HepG2 (cell line): ENCODE measurements around the gene NT5C3B. TPM values are rescaled to one million over a fixed set of nuclear protein-coding genes. Genes with fewer than 3 reads are reported as not detected.

ENCODE experiments used
- DMAP1 ChIP-seq: IDR thresholded peaks from 2 replicates; pipeline ENCODE4 v1.6.1; 2016
- EP300 ChIP-seq, 3 experiments: sonication (generic) in 1 of 3; formaldehyde crosslinking in 1 of 3; IDR thresholded peaks; 2 replicates each; pipeline versions ENCODE4 v1.5.1 to v1.6.1; 2011 to 2020; ENCODE audit warnings: low read depth in 2 of 3, low read length in 2 of 3, borderline replicate concordance in 1 of 3, improper control_type of control experiment in 1 of 3, mild to moderate bottlenecking in 1 of 3, missing genetic modification reagents in 1 of 3, moderate library complexity in 1 of 3
- PAWR ChIP-seq: sonication (generic); formaldehyde crosslinking; IDR thresholded peaks from 2 replicates; pipeline ENCODE4 v1.4.0; 2020; ENCODE audit warnings: missing genetic modification reagents, mild to moderate bottlenecking, borderline replicate concordance
- SKI ChIP-seq: fragments of 450-650 bp; IDR thresholded peaks from one replicate; pipeline ENCODE4 v1.6.1; 2018; ENCODE audit warnings: mild to moderate bottlenecking; ENCODE audit not compliant: partially characterized antibody
- SP4 ChIP-seq: sonication (generic); formaldehyde crosslinking; IDR thresholded peaks from 2 replicates; pipeline ENCODE4 v1.8.1; 2023; ENCODE audit warnings: mild to moderate bottlenecking, missing genetic modification reagents
- TCF7L2 ChIP-seq: IDR thresholded peaks from 2 replicates; pipeline ENCODE4 v1.6.1; 2011; ENCODE audit warnings: mild to moderate bottlenecking, low read depth, low read length, moderate library complexity
- TP53 ChIP-seq: sonication (generic); formaldehyde crosslinking; conservative IDR thresholded peaks from 2 replicates; pipeline ENCODE4 v1.4.0; 2020; ENCODE audit warnings: missing genetic modification reagents
- ZNF20 ChIP-seq: sonication (generic); formaldehyde crosslinking; IDR thresholded peaks from 2 replicates; pipeline ENCODE4 v1.4.0; 2020; ENCODE audit warnings: mild to moderate bottlenecking, moderate library complexity, missing genetic modification reagents
- ZNF207 ChIP-seq: fragments of 450-650 bp; IDR thresholded peaks from 2 replicates; pipeline ENCODE4 v1.6.1; 2016; ENCODE audit warnings: antibody characterized with exemption, borderline replicate concordance
- ZNF234 ChIP-seq: sonication (generic); formaldehyde crosslinking; conservative IDR thresholded peaks from 2 replicates; pipeline ENCODE4 v1.5.1; 2020; ENCODE audit warnings: mild to moderate bottlenecking, missing genetic modification reagents
- ZNF331 ChIP-seq: sonication (generic); formaldehyde crosslinking; IDR thresholded peaks from 2 replicates; pipeline ENCODE4 v1.4.0; 2020; ENCODE audit warnings: missing genetic modification reagents
- ZNF333 ChIP-seq: sonication (generic); formaldehyde crosslinking; IDR thresholded peaks from 2 replicates; pipeline ENCODE4 v1.4.0; 2020; ENCODE audit warnings: mild to moderate bottlenecking, missing genetic modification reagents, borderline replicate concordance
- ZNF354B ChIP-seq: sonication (generic); formaldehyde crosslinking; IDR thresholded peaks from 2 replicates; pipeline ENCODE4 v1.8.0; 2022; ENCODE audit warnings: mild to moderate bottlenecking, missing genetic modification reagents
- ZNF446 ChIP-seq: sonication (generic); formaldehyde crosslinking; IDR thresholded peaks from 2 replicates; pipeline ENCODE4 v1.5.0; 2020; ENCODE audit warnings: mild to moderate bottlenecking, missing genetic modification reagents
- ZNF891 ChIP-seq: sonication (generic); formaldehyde crosslinking; IDR thresholded peaks from 2 replicates; pipeline ENCODE4 v1.5.0; 2020; ENCODE audit warnings: mild to moderate bottlenecking, missing genetic modification reagents
- polyA plus RNA-seq, 8 experiments: library from polyadenylated mRNA; depleted of rRNA in 3 of 8; stranded (reverse) in 7 of 8; unstranded in 1 of 8; fragments of >200 nt; fragmentation: Illumina TruSeq in 4 of 8; extraction: Trizol in 4 of 8; gene quantifications; 2 replicates each; pipeline versions ENCODE4 v1.2.1 to v1.2.3, GENCODE V29; 2011 to 2016; ENCODE audit warnings: low read depth in 4 of 8, missing spikeins in 1 of 8, mixed read lengths in 1 of 8; ENCODE audit not compliant: insufficient read depth in 1 of 8
- total RNA-seq, 5 experiments: library from RNA; depleted of rRNA; stranded (reverse); fragments of >200 nt; fragmentation: Illumina TruSeq; extraction: Trizol; gene quantifications; 2 replicates each; pipeline ENCODE4 v1.2.3, GENCODE V29; 2016; ENCODE audit warnings: low read depth in 1 of 5
- TF ChIP-seq, protein P1 (sequence below): sonication (generic); formaldehyde crosslinking; IDR thresholded peaks from 2 replicates; pipeline ENCODE4 v1.9.0; 2021; ENCODE audit warnings: missing genetic modification reagents, mild to moderate bottlenecking, borderline replicate concordance
- TF ChIP-seq, protein P2 (sequence below): sonication (generic); formaldehyde crosslinking; IDR thresholded peaks from 2 replicates; pipeline ENCODE4 v1.4.0; 2020; ENCODE audit warnings: mild to moderate bottlenecking, missing genetic modification reagents
- TF ChIP-seq, protein P3 (sequence below), 2 experiments: IDR thresholded peaks; 2 replicates each; pipeline ENCODE4 v1.6.1; 2011 to 2012; ENCODE audit warnings: low read length in 2 of 2, borderline replicate concordance in 1 of 2, low read depth in 1 of 2, mild to moderate bottlenecking in 1 of 2, moderate library complexity in 1 of 2

Gene NT5C3B
- total and polyA plus RNA-seq, 2 of the 13 experiments (the other 11 are each of a cell fraction or from before 2014, with no cell fraction given), result 104 to 126 TPM

DNA sequence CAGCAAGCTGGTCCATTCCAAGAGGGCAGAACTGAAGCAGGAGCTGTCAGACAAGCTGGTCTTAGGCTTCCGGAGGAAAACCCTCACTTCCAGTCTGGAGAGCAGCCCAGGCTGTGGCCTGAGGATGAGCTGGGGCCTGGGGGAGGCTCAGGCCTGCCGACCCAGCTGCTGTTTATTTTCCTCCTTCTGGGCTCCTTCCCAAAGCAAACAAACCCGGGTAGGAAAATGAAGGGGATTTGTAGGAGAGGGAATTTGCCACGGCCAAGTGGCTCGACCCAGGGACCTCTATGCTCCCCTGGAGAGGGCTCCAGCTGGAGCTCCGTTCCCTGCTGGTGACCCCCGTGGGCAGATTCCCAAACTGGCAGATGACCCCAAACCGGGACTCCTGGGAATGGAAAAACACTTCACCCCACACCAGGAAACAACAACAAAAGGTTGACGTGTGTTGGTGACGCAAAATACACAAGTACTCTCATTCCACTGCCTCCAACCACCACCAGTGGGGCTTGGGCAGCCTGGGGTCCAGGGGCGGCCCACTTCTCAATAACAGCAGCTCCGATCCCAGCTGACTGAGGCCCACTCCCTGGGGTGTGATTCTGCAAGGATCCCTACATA lies 58.4 kb downstream of the NT5C3B start (continued):
- TF ChIP-seq TCF7L2, result no peak
- no peak for TF ChIP-seq ZNF354B
- TF ChIP-seq, protein P1, sequence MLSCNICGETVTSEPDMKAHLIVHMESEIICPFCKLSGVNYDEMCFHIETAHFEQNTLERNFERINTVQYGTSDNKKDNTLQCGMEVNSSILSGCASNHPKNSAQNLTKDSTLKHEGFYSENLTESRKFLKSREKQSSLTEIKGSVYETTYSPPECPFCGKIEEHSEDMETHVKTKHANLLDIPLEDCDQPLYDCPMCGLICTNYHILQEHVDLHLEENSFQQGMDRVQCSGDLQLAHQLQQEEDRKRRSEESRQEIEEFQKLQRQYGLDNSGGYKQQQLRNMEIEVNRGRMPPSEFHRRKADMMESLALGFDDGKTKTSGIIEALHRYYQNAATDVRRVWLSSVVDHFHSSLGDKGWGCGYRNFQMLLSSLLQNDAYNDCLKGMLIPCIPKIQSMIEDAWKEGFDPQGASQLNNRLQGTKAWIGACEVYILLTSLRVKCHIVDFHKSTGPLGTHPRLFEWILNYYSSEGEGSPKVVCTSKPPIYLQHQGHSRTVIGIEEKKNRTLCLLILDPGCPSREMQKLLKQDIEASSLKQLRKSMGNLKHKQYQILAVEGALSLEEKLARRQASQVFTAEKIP, result no peak
- no peak for TF ChIP-seq ZNF234
- 0 out of 2 replicates have a peak, but pooled peaks have one; percentile 35 for TF ChIP-seq ZNF333 (CRISPR knock-in tag)
- no peak for TF ChIP-seq ZNF446 (CRISPR knock-in tag)
- peak; percentile 34; the same call in 1 of the 2 replicates for TF ChIP-seq DMAP1
- TF ChIP-seq EP300 (IDR thresholded peaks at IDR 0.05; ENCODE audit: low read depth in 2 of 2, low read length in 2 of 2), result peak in 1 of 2 experiments; percentile 55; a peak in 1 of 4 replicates
- no peak for TF ChIP-seq EP300 (CRISPR knock-in tag; IDR thresholded peaks at IDR 0.05; ENCODE audit: borderline replicate concordance)
- TF ChIP-seq TP53, result peak; percentile 26; the same call in 1 of the 2 replicates
- peak; percentile 8 for TF ChIP-seq SKI
- no peak for TF ChIP-seq ZNF207
- no peak for TF ChIP-seq ZNF891 (CRISPR knock-in tag)
- no peak; the same call in 1 of the 2 replicates for TF ChIP-seq ZNF331 (CRISPR knock-in tag)
- TF ChIP-seq, protein P2, sequence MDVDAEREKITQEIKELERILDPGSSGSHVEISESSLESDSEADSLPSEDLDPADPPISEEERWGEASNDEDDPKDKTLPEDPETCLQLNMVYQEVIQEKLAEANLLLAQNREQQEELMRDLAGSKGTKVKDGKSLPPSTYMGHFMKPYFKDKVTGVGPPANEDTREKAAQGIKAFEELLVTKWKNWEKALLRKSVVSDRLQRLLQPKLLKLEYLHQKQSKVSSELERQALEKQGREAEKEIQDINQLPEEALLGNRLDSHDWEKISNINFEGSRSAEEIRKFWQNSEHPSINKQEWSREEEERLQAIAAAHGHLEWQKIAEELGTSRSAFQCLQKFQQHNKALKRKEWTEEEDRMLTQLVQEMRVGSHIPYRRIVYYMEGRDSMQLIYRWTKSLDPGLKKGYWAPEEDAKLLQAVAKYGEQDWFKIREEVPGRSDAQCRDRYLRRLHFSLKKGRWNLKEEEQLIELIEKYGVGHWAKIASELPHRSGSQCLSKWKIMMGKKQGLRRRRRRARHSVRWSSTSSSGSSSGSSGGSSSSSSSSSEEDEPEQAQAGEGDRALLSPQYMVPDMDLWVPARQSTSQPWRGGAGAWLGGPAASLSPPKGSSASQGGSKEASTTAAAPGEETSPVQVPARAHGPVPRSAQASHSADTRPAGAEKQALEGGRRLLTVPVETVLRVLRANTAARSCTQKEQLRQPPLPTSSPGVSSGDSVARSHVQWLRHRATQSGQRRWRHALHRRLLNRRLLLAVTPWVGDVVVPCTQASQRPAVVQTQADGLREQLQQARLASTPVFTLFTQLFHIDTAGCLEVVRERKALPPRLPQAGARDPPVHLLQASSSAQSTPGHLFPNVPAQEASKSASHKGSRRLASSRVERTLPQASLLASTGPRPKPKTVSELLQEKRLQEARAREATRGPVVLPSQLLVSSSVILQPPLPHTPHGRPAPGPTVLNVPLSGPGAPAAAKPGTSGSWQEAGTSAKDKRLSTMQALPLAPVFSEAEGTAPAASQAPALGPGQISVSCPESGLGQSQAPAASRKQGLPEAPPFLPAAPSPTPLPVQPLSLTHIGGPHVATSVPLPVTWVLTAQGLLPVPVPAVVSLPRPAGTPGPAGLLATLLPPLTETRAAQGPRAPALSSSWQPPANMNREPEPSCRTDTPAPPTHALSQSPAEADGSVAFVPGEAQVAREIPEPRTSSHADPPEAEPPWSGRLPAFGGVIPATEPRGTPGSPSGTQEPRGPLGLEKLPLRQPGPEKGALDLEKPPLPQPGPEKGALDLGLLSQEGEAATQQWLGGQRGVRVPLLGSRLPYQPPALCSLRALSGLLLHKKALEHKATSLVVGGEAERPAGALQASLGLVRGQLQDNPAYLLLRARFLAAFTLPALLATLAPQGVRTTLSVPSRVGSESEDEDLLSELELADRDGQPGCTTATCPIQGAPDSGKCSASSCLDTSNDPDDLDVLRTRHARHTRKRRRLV (CRISPR knock-in tag), result peak; percentile 43; the same call in 1 of the 2 replicates
- TF ChIP-seq PAWR (CRISPR knock-in tag), result 0 out of 2 replicates have a peak, but pooled peaks have one; percentile 49
- TF ChIP-seq, protein P3, sequence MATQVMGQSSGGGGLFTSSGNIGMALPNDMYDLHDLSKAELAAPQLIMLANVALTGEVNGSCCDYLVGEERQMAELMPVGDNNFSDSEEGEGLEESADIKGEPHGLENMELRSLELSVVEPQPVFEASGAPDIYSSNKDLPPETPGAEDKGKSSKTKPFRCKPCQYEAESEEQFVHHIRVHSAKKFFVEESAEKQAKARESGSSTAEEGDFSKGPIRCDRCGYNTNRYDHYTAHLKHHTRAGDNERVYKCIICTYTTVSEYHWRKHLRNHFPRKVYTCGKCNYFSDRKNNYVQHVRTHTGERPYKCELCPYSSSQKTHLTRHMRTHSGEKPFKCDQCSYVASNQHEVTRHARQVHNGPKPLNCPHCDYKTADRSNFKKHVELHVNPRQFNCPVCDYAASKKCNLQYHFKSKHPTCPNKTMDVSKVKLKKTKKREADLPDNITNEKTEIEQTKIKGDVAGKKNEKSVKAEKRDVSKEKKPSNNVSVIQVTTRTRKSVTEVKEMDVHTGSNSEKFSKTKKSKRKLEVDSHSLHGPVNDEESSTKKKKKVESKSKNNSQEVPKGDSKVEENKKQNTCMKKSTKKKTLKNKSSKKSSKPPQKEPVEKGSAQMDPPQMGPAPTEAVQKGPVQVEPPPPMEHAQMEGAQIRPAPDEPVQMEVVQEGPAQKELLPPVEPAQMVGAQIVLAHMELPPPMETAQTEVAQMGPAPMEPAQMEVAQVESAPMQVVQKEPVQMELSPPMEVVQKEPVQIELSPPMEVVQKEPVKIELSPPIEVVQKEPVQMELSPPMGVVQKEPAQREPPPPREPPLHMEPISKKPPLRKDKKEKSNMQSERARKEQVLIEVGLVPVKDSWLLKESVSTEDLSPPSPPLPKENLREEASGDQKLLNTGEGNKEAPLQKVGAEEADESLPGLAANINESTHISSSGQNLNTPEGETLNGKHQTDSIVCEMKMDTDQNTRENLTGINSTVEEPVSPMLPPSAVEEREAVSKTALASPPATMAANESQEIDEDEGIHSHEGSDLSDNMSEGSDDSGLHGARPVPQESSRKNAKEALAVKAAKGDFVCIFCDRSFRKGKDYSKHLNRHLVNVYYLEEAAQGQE (IDR thresholded peaks at IDR 0.05; ENCODE audit: borderline replicate concordance in 1 of 2, low read depth in 1 of 2, low read length in 2 of 2), result peak in 1 of 2 experiments; percentile 44; a peak in 2 of 4 replicates
- 0 out of 2 replicates have a peak, but pooled peaks have one; percentile 12 for TF ChIP-seq SP4 (CRISPR knock-in tag)
- TF ChIP-seq ZNF20 (CRISPR knock-in tag), result no peak
